NCI-H1417 (cell line): Measurements from ENCODE around the gene IRAK2.
"Not testable (repeated sequence)": the region's sequence is repeated elsewhere in the genome, so short reads cannot be mapped to it uniquely, and the experiment has no call there.

Experiments
- DNase-seq, 3 experiments: peaks; one replicate each; lab custom pipeline; 2025; lab: John Stamatoyannopoulos, UW

IRAK2 gene

GRCh38 chr3:10164546-10165393, at the start of gene IRAK2:
IRAK2 (plus strand) TSS chr3:10164919; CDS start chr3:10164955, 36 bp downstream.
- no peak for DNase-seq

GRCh38 chr3:10115326-10116137, 49.2 kb upstream of the IRAK2 start, which contains the start of gene BRK1:
BRK1 (plus strand) TSS chr3:10115675; CDS start chr3:10115702, 27 bp downstream.
- DNase-seq = peak; percentile 85 to 94 (median 88)

- no peak for DNase-seq
Measured at GRCh38 chr3:10116138-10116460, 48.6 kb upstream of the IRAK2 start.

GRCh38 chr3:10116928-10117327, 47.8 kb upstream of the IRAK2 start:
- DNase-seq = no peak

GRCh38 chr3:10119376-10119775, 45.3 kb upstream of the IRAK2 start:
- no peak for DNase-seq

- DNase-seq = no peak
Measured at GRCh38 chr3:10121064-10121463, 43.7 kb upstream of the IRAK2 start.

- DNase-seq = no peak
Measured at GRCh38 chr3:10122724-10123123, 42.0 kb upstream of the IRAK2 start.

GRCh38 chr3:10135872-10136271, 28.8 kb upstream of the IRAK2 start:
- DNase-seq = not testable (repeated sequence)

GRCh38 chr3:10136426-10137005, 28.2 kb upstream of the IRAK2 start:
- DNase-seq = no peak

- DNase-seq = no peak
Measured at GRCh38 chr3:10137178-10137577, 27.5 kb upstream of the IRAK2 start.

GRCh38 chr3:10140996-10141546, 23.6 kb upstream of the IRAK2 start:
- no peak for DNase-seq

- peak in 1 of 3 experiments; percentile 20 for DNase-seq
Measured at GRCh38 chr3:10142707-10143560, 21.8 kb upstream of the IRAK2 start.

- DNase-seq = no peak
Measured at GRCh38 chr3:10145685-10146084, 19.0 kb upstream of the IRAK2 start.

- no peak for DNase-seq
Measured at GRCh38 chr3:10149226-10149625, 15.5 kb upstream of the IRAK2 start.

GRCh38 chr3:10150987-10151386, 13.7 kb upstream of the IRAK2 start:
- no peak for DNase-seq

GRCh38 chr3:10154335-10155122, 10.2 kb upstream of the IRAK2 start:
- no peak for DNase-seq

GRCh38 chr3:10155123-10155472, 9.6 kb upstream of the IRAK2 start:
- DNase-seq = no peak

- DNase-seq = no peak
Measured at GRCh38 chr3:10155658-10156057, 9.1 kb upstream of the IRAK2 start.

GRCh38 chr3:10157031-10157430, 7.7 kb upstream of the IRAK2 start:
- DNase-seq = no peak

GRCh38 chr3:10158555-10158954, 6.2 kb upstream of the IRAK2 start:
- not testable (repeated sequence) for DNase-seq

- DNase-seq = no peak
Measured at GRCh38 chr3:10160346-10160745, 4.4 kb upstream of the IRAK2 start.
